Aorta (tissue), 5 donors: ENCODE results near the gene ODF2. TPM values are rescaled to one million over a fixed set of nuclear protein-coding genes. Genes with fewer than 3 reads are reported as not detected.

Source experiments
- ATAC-seq: fragments of 200-7000 bp; cut with Tn5 transposase; one replicate; pipeline ENCODE4 v1.9.1; 2022; ENCODE audit warnings: moderate library complexity; ENCODE audit not compliant: low FRiP score
- DNase-seq, 2 donors: peaks; one replicate each; pipeline ENCODE4 v3.0.0-alpha.2; 2020
- H3K27ac ChIP-seq, 2 donors: one replicate each; pipeline ENCODE4 v1.5.1; 2013; ENCODE audit warnings: low read length in 2 of 2, mild to moderate bottlenecking in 2 of 2, moderate library complexity in 2 of 2, control low read depth in 1 of 2, inconsistent platforms in 1 of 2, low read depth in 1 of 2
- H3K27me3 ChIP-seq, 2 donors: one replicate each; pipeline ENCODE4 v1.6.1; 2013; ENCODE audit warnings: control low read depth in 1 of 2, low read length in 1 of 2, mild to moderate bottlenecking in 1 of 2, moderate library complexity in 1 of 2; ENCODE audit not compliant: insufficient read depth in 2 of 2, control insufficient read depth in 1 of 2
- H3K36me3 ChIP-seq, 2 donors: one replicate each; pipeline ENCODE4 v1.6.1; 2013; ENCODE audit warnings: control low read depth in 1 of 2, low read length in 1 of 2, mild to moderate bottlenecking in 1 of 2; ENCODE audit not compliant: insufficient read depth in 2 of 2, control insufficient read depth in 1 of 2
- H3K4me1 ChIP-seq, 2 donors: one replicate each; pipeline ENCODE4 v1.6.1; 2013; ENCODE audit warnings: low read length in 2 of 2, control low read depth in 1 of 2, mild to moderate bottlenecking in 1 of 2, moderate library complexity in 1 of 2; ENCODE audit not compliant: insufficient read depth in 2 of 2, control insufficient read depth in 1 of 2
- H3K4me3 ChIP-seq, 2 donors: one replicate each; pipeline ENCODE4 v1.5.1; 2013; ENCODE audit warnings: low read length in 2 of 2, control low read depth in 1 of 2, mild to moderate bottlenecking in 1 of 2
- H3K9me3 ChIP-seq: one replicate; pipeline ENCODE4 v1.6.1; 2013; ENCODE audit warnings: mild to moderate bottlenecking, low read length; ENCODE audit not compliant: control insufficient read depth
- WGBS, 2 donors: extraction: QIAGEN DNeasy Blood & Tissue Kit; methylation state at CpG; one replicate each; pipeline ENCODE4 v1.1.7; 2013; 5-methylcytosine and 5-hydroxymethylcytosine counted together
- intact Hi-C, 2 donors: fragments of 100-400 bp; cut with DNase I; formaldehyde crosslinking; loops; one replicate each; pipeline versions ENCODE4 v1.14.2 to v1.15.0; 2022
- polyA plus RNA-seq, 2 donors: library from polyadenylated mRNA; stranded (reverse); fragments of 200-250 nt; gene quantifications; one replicate each; pipeline ENCODE4 v1.2.3, GENCODE V29; 2013
- total RNA-seq, 2 donors: library from RNA; stranded (reverse); fragmentation: NEBNext Ultra II Directional; extraction: Animal tissue kit (Norgen Biotek cat#: 25700); gene quantifications; one replicate each; pipeline ENCODE4 v1.2.1, GENCODE V29; 2021
- donor health status: healthy with polysubstance abuse.
- donor health status: Bipolar disorder and iron deficiency.
- donor health status: DM: no; HTN: no; CAD: no.
- donor health status: DM: no; HTN: no; CAD: no.
- donor health status: DM: yes; HTN: yes; CAD: no.

The ODF2 gene
- total and polyA plus RNA-seq, 4 donors = 2.9 to 28.9 (median 24.4) TPM

DNA sequence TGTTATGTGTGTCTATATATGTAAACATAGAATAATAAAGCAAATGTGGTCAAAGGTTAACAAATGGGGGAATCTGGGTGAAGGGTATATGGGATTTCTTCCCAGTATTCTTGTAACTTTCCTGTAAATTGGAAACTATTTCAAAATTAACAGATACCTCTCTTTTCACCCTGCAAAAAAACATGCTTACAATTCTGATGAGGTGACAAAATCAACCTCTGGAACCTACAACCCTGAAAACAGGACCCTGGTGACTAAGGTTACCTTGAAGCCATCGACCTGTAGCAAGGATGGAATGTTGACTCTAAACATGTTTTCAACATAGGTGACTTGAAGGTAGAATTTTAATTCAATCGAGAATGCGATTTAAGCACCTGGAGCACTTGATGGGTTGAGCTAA, 90.7 kb downstream of the ODF2 start:
- intact Hi-C loops = no loop called here
- no peak for DNase-seq

DNA sequence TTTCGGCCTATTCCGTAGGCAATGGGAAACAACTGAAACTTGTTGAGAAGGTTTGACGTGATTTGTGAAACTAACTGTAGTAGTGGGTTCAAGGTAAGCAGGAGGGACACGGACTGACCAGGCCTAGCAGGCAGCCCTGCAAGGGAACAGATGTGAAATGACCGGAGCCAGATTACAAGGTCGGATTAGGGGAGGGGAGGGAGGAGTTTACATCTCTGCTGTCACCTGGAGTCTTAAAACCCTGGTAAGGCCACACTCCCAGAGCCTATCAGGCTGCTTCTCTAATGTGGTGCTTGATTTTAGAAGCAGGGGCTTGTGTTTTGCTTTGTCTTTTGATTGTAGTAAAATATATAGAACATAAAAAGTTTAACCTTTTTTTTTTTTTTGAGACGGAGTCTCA, 93.1 kb downstream of the ODF2 start:
- no peak overlapping the region for H3K4me3 ChIP-seq
- WGBS, 2 donors = 93 to 95% methylated on average over 7 of the region's 7 CpGs
- H3K36me3 ChIP-seq = no peaks in the 10 kb centered on the region
- DNase-seq = no peak
- no peaks in the 10 kb centered on the region for H3K9me3 ChIP-seq
- no peaks in the 10 kb centered on the region for H3K27me3 ChIP-seq
- ATAC-seq = no peak
- no peaks in the 10 kb centered on the region for H3K4me1 ChIP-seq
- H3K27ac ChIP-seq = no peak overlapping the region
- intact Hi-C loops = no loop called here

More for the DNA sequence above, 90.7 kb downstream of the ODF2 start:
- Histone ChIP-seq H3K27me3 (no peaks in the 10 kb centered on the region), H3K4me3 (no peak overlapping the region), H3K4me1 (no peaks in the 10 kb centered on the region), H3K27ac (no peak overlapping the region), H3K9me3 (no peaks in the 10 kb centered on the region), H3K36me3 (peaks cover 2 to 5% of the 10 kb centered on the region in 2 donors)
- 78 to 95% methylated on average over 3 of the region's 3 CpGs for WGBS, 2 donors
- no peak for ATAC-seq

- intact Hi-C loops = no loop called here
- H3K4me3 ChIP-seq = no peak overlapping the region
- H3K36me3 ChIP-seq = no peaks in the 10 kb centered on the region
- H3K27ac ChIP-seq = peak overlapping the region; percentile 22 to 87
- no peaks in the 10 kb centered on the region for H3K9me3 ChIP-seq
- H3K27me3 ChIP-seq = no peaks in the 10 kb centered on the region
- 54 to 60% methylated on average over 2 of the region's 2 CpGs for WGBS, 2 donors
- DNase-seq = no peak
- no peak for ATAC-seq
- peaks cover 0 to 4% of the 10 kb centered on the region in 2 donors for H3K4me1 ChIP-seq
Observed at GRCh38 chr9:128550226-128550625, 94.4 kb downstream of the ODF2 start.

Other genes starting within 250 kb of the ODF2 start
- 100 to 1,000 TPM; 163 to 172 TPM for gene GOLGA2, start 180.0 kb upstream of the ODF2 start, total RNA-seq
- 100 to 1,000 TPM in 1 of 2 donors, 10 to 100 TPM in 1; 84.9 to 118 TPM for gene GOLGA2, start 180.0 kb upstream of the ODF2 start, polyA plus RNA-seq
- gene SWI5, start 179.7 kb upstream of the ODF2 start, total RNA-seq = 10 to 100 TPM; 12.2 to 22.1 TPM
- 10 to 100 TPM; 22.7 to 30.8 TPM for gene SWI5, start 179.7 kb upstream of the ODF2 start, polyA plus RNA-seq
- 10 to 100 TPM; 11.8 to 14.3 TPM for gene TRUB2, start 133.6 kb upstream of the ODF2 start, total RNA-seq
- gene TRUB2, start 133.6 kb upstream of the ODF2 start, polyA plus RNA-seq = 10 to 100 TPM in 1 of 2 donors, 1 to 10 TPM in 1; 9.8 to 11.1 TPM
- 10 to 100 TPM; 14.7 to 28.4 TPM for gene COQ4, start 133.2 kb upstream of the ODF2 start, total RNA-seq
- 10 to 100 TPM; 22.2 to 53.8 TPM for gene COQ4, start 133.2 kb upstream of the ODF2 start, polyA plus RNA-seq
- 10 to 100 TPM; 13.3 to 15.3 TPM for gene SLC27A4, start 115.5 kb upstream of the ODF2 start, total RNA-seq
- gene SLC27A4, start 115.5 kb upstream of the ODF2 start, polyA plus RNA-seq = 10 to 100 TPM in 1 of 2 donors, 1 to 10 TPM in 1; 9.4 to 25.8 TPM
- gene URM1, start 84.6 kb upstream of the ODF2 start, total RNA-seq = 10 to 100 TPM; 34.0 to 37.8 TPM
- gene URM1, start 84.6 kb upstream of the ODF2 start, polyA plus RNA-seq = 10 to 100 TPM; 24.7 to 45.5 TPM
- gene CERCAM, start 35.1 kb upstream of the ODF2 start, total RNA-seq = 100 to 1,000 TPM in 1 of 2 donors, 10 to 100 TPM in 1; 46.0 to 126 TPM
- gene CERCAM, start 35.1 kb upstream of the ODF2 start, polyA plus RNA-seq = 10 to 100 TPM; 24.7 to 65.4 TPM
- 10 to 100 TPM; 13.5 to 17.3 TPM for gene GLE1, start 48.7 kb downstream of the ODF2 start, total RNA-seq
- 10 to 100 TPM in 1 of 2 donors, 1 to 10 TPM in 1; 6.9 to 12.2 TPM for gene GLE1, start 48.7 kb downstream of the ODF2 start, polyA plus RNA-seq
- 100 to 1,000 TPM; 384 to 504 TPM for gene SPTAN1, start 96.6 kb downstream of the ODF2 start, total RNA-seq
- 100 to 1,000 TPM in 1 of 2 donors, 10 to 100 TPM in 1; 94.4 to 237 TPM for gene SPTAN1, start 96.6 kb downstream of the ODF2 start, polyA plus RNA-seq
- 10 to 100 TPM in 1 of 2 donors, 1 to 10 TPM in 1; 9.0 to 15.3 TPM for gene DYNC2I2, start 200.8 kb downstream of the ODF2 start, total RNA-seq
- 10 to 100 TPM; 20.2 to 55.3 TPM for gene DYNC2I2, start 200.8 kb downstream of the ODF2 start, polyA plus RNA-seq
- 100 to 1,000 TPM; 190 to 195 TPM for gene SET, start 233.2 kb downstream of the ODF2 start, total RNA-seq
- gene SET, start 233.2 kb downstream of the ODF2 start, polyA plus RNA-seq = 100 to 1,000 TPM in 1 of 2 donors, 10 to 100 TPM in 1; 98.5 to 167 TPM
- gene PKN3, start 246.5 kb downstream of the ODF2 start, total RNA-seq = 10 to 100 TPM in 1 of 2 donors, 1 to 10 TPM in 1; 7.1 to 11.1 TPM
- gene PKN3, start 246.5 kb downstream of the ODF2 start, polyA plus RNA-seq = 1 to 10 TPM; 1.3 to 2.5 TPM